Pulmonary artery endothelial cell (primary cell): Measurements from ENCODE around the gene MS4A14. TPM values are rescaled to one million over a fixed set of nuclear protein-coding genes. Genes with fewer than 3 reads are reported as not detected.
"Not testable (repeated sequence)": the region's sequence is repeated elsewhere in the genome, so short reads cannot be mapped to it uniquely, and the experiment has no call there.

Experiments used
- DNase-seq: peaks from one replicate; pipeline ENCODE4 v3.0.0-alpha.2; 2011; ENCODE audit warnings: low read depth, low spot score
- total RNA-seq: library from RNA; depleted of rRNA; stranded (reverse); fragments of >200 nt; gene quantifications from 2 replicates; pipeline ENCODE4 v1.2.3, GENCODE V29; 2014

MS4A14 gene
- total RNA-seq, 1 donor from 2014 or later = not detected

- DNase-seq = no peak
These were observed 6.9 kb upstream of the MS4A14 start for GRCh38 chr11:60389279-60389910.

- no peak for DNase-seq
These were observed 5.8 kb upstream of the MS4A14 start for GRCh38 chr11:60390419-60390818.

- no peak for DNase-seq
These were observed 3.9 kb upstream of the MS4A14 start for GRCh38 chr11:60392361-60392760.

- DNase-seq = no peak
These were observed 3.2 kb upstream of the MS4A14 start for GRCh38 chr11:60393016-60393415.

- DNase-seq = no peak
These were observed 1.4 kb upstream of the MS4A14 start for GRCh38 chr11:60394666-60395380.

- no peak for DNase-seq
These were observed 540 bp downstream of the MS4A14 start for GRCh38 chr11:60396799-60397198.

- no peak for DNase-seq
These were observed 23.8 kb downstream of the MS4A14 start for GRCh38 chr11:60420015-60420414.

- no peak for DNase-seq
These were observed 26.4 kb downstream of the MS4A14 start for GRCh38 chr11:60422609-60423008.

GRCh38 chr11:60428517-60428916, 32.3 kb downstream of the MS4A14 start:
- DNase-seq = no peak

GRCh38 chr11:60429272-60429671, 33.0 kb downstream of the MS4A14 start, which contains the start of gene MS4A5:
TSS of gene MS4A5 (plus strand) at chr11:60429572. CDS start at chr11:60429675, 103 bp downstream.
- DNase-seq = no peak

GRCh38 chr11:60431251-60431650, 35.0 kb downstream of the MS4A14 start:
- no peak for DNase-seq

- no peak for DNase-seq
These were observed 37.1 kb downstream of the MS4A14 start for GRCh38 chr11:60433401-60433800.

GRCh38 chr11:60447070-60447469, 50.8 kb downstream of the MS4A14 start:
- no peak for DNase-seq

GRCh38 chr11:60447846-60448245, 51.6 kb downstream of the MS4A14 start:
- no peak for DNase-seq

GRCh38 chr11:60451185-60451584, 54.9 kb downstream of the MS4A14 start:
- DNase-seq = not testable (repeated sequence)

GRCh38 chr11:60454212-60454611, 58.0 kb downstream of the MS4A14 start:
- DNase-seq = no peak

- DNase-seq = no peak
These were observed 59.3 kb downstream of the MS4A14 start, which contains the start of gene MS4A1 for GRCh38 chr11:60455531-60456042. TSS of gene MS4A1 (plus strand) at chr11:60455847. CDS start at chr11:60462375, 6,528 bp downstream.

GRCh38 chr11:60457576-60457975, 61.3 kb downstream of the MS4A14 start:
- DNase-seq = no peak

GRCh38 chr11:60459345-60459744, 63.1 kb downstream of the MS4A14 start:
- DNase-seq = no peak
